HG03469 (cell line): Measurements from ENCODE around the gene EDNRB.

ENCODE experiments used
- ATAC-seq: cut with Tn5 transposase; IDR thresholded peaks from one replicate; pipeline ENCODE4 v1.9.1; 2021; ENCODE audit warnings: mild to moderate bottlenecking, moderate library complexity, moderate number of reproducible peaks; ENCODE audit not compliant: unreplicated experiment

The EDNRB gene

DNA sequence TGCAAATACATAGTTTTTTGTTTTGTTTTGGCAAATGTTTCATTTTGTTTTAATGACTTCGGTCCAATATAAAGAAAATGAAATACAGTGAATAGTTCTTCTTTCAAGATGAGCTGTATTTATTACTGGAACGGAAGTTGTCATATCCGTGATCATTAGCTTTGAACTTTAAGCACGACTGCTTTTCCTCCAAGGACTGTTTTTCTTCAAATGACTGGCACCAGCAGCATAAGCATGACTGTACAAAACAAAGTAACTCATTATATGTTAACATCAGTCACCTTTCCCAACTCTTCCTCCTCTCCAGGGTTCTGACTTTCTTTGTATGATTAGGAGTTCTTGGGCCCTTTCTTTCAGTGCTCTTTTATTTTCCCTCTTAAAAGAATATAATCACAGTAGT, 20.5 kb downstream of the EDNRB start:
- peak; percentile 99 for ATAC-seq

DNA sequence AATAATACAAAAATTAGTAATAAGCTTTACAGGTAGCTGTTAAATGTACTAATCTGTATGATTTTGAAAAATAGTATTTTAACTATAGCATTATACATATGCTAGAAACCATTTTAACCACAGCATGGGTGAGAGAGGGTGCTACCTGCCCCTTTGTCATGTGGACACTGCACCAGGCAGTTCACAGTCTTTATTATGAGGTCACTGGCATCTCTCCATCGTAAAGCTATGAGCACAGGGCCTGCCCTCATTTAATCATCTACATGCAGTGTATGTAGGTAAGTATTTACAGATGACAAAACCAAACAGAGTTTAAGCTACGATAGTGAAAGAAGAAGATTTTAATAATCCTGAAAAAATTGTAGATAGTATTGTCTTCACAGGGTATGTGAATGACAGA, 21.7 kb downstream of the EDNRB start:
- no peak for ATAC-seq

DNA sequence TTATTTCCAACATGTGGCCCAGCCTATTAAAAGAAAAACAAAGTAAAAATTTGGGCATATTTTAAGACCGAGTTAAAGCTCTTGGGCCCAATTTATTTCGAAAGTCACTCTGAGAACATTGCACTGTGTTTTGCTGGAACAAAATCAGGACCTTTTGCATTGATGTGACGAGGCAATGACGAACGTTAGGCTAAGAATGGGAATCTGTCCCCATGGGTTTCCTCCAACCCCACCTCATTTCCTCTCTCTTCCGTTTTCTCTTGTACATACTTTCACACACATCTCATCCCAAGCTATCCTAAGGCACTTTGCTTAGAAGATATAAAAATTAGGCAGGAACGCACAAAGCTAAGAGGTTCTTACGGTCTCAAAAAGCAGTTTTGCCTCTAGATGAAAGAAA, 22.1 kb downstream of the EDNRB start:
- no peak for ATAC-seq

DNA sequence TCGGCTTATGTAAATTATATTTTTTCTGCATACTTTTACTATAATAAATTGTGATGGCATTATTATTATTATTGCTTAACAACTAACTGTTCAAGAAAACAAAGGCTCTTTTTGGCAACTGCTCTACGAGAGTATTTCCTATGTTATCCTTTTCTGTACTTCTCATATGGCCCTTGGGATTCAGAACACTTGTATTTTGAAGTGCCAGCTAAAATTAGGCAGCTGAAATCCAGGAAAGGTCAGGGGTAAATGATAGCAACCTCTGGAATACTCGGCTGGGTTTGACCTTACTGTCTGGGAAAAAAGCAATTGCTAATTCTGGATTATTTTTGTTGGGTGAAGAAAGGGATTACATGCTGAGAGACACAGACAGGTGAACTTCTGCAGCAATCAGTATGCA, 23.9 kb downstream of the EDNRB start:
- ATAC-seq, result no peak

DNA sequence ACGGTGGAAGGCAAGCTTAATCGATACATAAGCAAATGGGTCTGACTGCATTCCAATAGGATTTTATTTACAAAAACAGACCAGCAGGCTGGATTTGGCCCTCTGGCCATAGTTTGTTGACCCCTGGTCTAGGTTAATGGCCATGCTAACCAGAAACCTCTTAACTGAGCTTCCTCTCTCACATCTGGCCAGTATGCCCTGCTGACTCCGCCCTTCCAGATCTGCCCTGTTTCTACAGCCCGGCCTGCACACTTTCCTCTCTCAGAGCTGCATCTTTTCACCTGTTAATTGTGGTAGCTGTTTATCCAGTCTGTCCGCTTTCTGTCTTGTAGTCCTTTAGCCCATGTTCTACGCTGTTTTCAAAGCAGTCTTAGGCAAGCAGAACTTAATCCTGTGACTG, 25.6 kb downstream of the EDNRB start:
- ATAC-seq, result no peak

DNA sequence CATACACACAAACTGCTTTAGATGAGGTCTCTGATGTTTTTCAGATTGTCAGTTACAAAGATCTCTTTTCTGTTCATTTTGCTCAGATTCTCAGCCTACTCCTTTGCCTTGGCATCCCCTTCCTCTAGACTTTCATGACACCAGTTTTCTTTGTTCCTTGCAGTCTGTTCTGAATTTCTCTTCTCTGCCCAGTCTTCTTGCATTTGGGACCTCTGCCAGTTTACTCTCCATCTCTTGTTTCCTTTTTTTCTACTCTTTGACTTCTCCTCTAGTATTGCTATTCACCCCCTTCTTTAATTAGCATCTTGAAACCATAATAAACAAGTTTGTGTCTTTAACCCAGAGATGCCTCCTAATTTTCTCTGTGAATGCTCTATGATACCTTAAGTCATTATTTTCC, 26.1 kb downstream of the EDNRB start:
- ATAC-seq, result no peak

DNA sequence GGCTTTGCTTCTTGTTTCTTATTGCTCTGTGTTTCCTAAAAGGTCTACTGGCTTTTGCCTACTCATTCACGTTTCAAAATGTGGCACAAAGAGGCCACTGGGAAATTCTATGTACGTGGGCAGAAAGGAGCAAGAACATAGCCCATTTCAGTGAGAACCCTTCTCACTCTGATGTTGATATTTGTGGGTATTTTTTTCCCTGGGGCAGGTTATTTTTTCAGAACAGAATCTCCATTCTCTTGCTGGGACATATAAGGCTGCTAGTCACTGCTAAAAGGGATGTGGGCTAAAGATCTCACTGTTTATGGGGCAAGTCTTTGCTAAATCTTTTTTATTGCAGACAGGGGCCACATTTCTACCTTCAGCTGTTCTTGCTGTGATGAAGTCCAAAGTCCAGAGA, 27.1 kb downstream of the EDNRB start:
- no peak for ATAC-seq

DNA sequence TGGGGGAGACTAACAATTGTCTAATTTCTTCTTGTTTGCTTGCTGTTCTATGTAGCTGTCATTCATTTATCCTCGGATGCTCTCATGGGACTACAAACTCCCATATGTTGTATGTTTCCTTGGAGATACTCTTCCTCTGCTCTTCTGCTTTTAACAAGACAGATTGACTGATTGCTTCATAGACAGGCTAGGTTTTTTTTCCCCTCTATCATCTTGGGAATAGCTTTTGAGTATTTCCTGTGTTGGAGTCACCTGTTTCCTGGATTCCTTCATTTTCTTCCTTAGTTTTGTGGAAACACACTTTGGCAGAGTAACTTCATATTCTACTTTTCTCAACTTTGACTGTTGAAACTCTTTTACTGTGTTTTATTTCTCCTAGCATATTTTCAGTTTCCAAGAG, 27.6 kb downstream of the EDNRB start:
- no peak for ATAC-seq

DNA sequence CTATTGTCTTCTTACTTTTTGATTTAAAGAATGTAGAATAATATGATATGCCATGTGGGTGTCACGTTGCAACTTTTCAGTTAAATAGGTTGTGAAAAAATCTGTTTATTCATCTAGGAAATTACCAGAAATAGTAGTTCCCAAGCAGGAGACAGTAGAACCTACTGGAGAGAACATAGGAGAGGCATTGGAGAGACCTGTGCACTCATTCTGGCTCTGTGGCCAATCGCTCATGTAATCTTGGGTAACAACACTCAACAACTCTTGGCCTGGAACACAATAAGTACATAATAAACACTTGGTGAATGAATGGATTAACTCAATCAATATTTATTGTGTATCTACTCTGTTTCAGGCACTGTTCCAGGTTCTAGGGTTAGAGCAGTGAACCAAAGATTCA, 35.3 kb downstream of the EDNRB start:
- no peak for ATAC-seq

DNA sequence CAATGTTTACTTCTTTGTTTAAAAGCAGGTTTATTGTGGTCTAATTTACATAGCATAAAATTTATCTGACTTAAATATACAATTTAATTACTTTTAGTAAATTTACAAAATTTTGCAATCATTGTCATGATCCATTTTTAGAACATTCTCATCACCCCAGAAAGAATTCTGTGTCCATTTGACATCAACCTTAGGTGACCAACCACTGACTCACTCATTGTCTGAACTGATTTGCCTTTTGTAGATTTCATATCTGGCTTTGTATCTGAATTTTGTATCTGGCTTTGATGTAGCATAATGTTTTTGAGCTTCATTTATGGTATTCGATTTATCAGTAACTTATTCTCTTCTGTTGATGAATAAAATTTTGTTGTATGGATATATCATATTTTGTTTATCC, 40.4 kb downstream of the EDNRB start:
- no peak for ATAC-seq

DNA sequence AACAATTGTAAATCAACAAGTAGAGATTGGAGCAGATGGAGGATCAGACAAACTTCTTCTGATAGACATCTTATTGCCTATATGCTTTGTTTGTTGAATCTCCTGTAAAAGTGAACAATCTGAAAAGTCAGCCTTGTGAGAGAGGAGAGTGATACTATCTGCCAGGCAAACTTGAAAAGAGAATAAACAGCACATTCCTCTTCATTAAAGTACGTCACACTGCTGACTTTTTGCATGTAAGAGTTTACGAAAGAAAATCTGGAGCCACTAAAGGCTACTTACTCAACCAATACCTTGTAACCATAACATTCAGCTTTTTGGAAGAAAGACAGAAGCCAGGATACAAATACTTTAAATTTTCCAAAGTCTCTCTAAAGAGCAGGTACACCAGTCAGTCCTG, 42.5 kb downstream of the EDNRB start:
- ATAC-seq, result no peak

DNA sequence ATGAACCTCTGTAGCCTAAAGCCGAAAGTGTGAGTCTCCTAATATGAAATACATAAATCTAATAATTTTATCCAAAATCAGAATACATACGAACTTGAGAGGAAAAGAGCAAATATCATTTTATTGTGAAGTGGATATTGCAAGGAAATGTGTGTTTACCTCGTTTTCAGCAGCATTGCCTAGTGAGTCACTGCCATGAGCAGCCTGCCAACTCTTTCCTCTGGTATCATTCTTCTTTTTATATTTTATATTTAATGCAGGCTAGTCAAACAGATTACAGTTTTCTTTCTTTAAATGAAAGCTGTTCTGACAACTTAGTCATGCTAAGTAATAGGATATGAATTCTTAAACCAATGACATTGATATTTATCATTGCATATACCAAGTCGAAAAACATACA, 44.2 kb downstream of the EDNRB start:
- no peak for ATAC-seq

DNA sequence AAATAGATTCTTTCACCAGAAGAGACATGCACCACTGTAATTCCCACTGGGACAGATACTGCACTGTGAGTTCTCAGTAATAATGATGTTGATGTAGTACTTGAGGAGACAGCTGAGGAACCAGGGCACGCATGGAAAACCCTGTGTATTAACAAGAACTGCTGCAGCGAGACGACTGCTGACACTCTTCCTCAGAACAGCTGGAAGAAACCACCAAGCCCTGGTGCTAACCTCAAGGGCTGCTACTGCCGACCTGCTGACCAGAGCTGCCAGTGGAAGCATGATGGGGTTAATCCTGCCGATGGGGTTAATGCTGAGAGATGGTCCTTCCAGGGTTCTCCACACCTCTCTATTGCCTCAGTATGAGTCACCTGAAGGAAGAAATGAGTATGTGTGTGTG, 45.6 kb downstream of the EDNRB start:
- ATAC-seq, result no peak

DNA sequence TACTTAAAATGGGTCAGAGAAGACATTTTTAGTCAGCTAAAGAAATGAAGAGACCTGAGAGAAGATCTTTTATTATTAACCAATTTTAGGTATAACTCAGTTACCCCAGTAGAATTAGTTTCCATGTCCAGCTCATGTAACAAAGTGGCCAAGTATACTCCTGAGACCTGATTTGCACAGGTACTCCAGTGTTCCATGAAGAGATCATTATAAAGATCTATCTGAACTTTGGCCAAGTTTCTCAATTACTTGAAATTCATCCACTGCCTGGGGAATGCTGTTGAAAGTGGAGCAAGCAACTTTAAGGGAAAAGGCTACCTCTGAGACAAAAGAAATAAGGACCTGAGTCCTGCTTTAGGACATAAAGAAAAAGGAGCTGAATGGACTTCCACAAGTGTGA, 47.0 kb downstream of the EDNRB start:
- no peak for ATAC-seq

DNA sequence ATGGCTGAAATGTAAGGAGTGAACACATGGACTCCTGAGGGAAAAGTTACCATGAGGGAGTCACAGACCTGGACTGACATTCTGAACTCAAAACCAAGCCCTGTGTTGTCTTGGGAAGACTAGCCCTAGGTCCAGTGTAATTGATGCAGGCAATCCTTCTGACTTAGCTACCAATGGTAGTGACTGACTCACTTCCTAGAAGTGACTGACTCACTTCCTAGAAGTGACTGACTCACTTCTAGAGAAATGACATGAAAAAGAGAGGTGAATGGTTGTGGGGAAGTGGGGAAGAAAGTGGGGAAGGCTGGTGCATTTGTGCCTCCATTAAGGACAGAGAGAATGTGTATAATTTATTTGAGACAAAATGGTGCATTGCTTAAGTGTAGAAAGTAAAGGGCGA, 49.9 kb downstream of the EDNRB start:
- ATAC-seq, result no peak

DNA sequence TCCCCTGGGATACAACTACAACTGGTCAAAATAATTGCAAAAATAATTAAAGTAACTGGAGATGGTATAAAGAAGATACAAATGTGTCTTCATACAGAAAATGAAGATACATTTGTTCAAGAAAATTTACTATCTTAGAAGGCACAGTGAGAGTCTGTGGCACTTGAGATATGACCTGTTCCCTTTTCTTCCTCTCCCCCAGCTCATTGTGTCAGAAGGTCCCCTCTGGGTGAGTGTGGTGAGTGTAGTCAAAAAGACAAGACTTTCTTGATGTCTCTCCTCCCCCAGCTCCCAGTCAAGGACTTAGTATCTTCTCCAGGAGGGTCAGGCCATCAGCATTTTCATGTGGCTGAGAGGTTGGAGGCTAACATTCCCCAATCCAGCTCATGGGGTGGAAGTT, 51.7 kb downstream of the EDNRB start:
- ATAC-seq, result no peak

DNA sequence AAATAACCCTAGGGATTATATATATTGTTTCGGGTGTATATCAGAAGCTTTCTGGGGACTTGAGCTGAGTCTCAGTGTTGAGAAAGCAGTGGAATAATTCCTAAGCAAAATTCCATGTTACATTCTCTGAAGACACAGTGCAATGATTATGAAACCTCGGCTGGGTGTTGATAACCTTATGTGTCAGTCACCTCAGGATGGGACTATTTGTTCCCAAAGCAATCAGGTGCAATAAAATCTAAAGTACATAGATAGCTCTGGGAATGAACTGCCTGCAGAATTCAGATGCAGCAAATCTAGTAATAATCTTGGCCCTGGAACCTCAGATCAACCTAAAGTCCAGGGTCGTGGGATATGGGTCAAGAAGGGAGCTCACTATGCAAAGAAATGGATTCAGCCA, 53.0 kb downstream of the EDNRB start:
- ATAC-seq, result no peak

DNA sequence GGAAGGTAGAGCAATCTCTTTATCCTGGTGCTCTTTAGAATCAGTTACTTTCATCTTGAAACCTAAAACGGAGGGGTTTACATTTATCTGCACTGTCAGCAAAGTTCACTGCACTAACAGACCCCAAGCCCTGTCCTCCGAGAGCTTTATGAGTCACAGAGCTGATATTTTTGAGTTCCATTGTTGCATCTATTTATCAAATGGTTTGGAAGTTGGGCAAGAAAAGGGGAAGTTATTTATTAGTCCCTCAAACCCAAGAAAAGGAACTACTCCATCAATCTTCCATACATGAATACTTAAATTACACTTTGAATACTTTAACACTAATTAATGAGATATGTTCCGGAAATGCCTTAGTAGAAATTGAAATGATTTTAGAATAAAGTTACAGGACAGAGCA, 55.5 kb downstream of the EDNRB start:
- ATAC-seq, result no peak

DNA sequence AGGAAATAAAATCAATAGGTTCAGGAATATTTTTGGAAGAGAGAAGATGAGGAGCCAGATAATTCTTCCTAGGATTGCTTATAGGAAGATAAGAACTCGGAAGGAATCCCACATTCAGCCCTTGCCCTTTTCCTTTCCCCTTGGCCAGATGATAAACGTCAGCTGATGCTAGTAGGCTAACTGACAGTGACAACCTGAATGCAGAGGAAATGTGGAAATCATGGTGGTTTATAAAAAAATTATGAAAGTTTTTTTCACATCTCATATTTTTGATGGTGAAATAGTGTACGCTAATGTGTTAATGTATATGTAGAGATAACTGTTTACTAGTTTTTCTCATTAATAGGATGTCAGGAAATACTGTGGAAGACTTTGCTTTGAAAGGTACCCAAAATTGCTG, 56.9 kb downstream of the EDNRB start:
- no peak for ATAC-seq

DNA sequence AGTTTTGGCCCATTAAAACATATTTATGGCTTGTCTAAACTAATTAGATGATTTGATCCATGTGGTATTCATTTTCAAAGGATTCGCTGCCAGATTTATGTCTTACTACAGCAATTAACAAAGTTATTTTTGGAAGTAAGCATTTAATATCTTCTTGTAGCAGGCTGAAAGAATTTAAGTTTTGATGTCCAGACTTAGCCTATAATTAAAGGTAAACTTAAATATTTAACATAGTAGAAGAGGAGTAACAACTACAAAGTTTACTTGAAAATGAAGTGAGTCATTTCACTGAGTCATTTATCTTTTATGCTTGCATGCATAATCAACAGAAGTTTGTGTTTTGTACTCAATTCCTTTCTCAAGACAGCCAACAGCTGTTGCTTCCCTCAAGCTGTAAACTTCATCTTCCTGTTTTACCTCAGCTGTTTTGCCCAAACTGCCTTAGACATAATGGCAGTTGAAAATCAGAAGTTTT, 58.1 kb downstream of the EDNRB start:
- ATAC-seq, result no peak

DNA sequence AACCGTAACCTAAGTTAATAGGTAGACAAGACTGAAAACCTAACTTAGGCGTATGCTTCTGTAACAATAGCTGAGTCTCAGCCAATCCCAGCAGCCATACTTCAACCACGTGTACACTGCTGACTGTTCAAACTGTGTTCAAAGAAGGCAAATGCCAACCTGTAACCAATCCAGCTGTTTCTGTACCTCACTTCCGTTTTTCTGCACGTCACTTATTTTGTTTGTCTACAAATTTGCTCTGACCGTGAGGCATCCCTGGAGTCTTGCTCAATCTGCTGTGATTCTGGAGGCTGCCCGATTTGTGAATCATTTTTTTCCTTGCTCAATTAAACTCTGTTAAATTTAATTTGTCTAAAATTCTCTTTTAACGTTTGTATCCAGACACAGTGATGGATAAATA, 59.2 kb downstream of the EDNRB start:
- no peak for ATAC-seq

DNA sequence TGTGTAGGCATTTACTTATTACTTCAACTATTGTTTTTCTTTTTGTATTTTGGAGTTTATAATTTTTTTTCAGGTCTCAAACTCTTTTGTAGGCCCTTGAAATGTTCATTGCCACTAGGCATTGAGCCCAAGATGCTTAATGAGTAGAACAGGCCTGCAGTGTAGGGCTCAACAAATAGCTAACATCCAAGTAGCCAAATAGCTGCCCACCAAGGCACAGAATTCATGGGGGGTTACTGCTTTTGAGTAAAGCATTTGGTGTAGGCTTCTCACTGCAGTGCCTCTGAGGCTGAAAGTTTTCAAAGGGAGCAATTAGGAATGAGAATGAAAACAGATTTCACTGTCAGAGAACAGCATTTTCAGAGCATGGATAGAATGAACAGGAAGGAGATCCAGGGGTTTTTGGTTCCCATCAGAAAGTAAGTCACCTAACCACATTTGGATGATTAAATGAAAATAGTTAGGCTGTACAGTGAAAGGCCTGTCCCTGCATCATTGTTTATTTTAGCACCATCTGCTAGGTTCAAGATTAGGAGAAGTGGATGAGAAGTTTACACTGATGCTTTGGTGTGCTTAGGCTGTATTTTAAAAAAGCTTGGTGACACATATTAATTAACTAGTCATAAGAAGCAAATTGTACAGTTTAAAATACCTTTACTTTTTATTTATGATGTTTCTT, 61.0 kb downstream of the EDNRB start:
- ATAC-seq, result no peak

DNA sequence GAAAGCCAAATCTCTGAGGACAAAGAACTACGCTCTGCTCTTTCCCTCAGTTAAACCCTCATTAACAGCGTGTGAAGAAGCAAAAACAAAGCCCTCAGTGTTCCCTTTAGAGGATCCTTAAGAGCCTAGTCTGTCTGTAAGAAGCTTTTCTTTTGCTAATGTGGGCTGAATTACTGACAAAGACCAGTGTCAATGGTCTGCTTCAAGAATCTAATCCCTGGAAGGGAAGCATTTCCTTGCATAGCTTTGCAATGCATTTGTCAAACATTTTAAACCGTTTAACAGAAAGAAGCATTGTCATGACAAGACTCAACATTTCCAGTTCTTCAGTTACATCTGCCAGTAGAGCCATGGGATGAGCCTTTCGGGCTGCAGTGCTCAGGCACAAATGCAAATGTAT, 64.9 kb downstream of the EDNRB start:
- no peak for ATAC-seq
